Measurements from ENCODE around the gene PUSL1.

PUSL1 gene

DNA sequence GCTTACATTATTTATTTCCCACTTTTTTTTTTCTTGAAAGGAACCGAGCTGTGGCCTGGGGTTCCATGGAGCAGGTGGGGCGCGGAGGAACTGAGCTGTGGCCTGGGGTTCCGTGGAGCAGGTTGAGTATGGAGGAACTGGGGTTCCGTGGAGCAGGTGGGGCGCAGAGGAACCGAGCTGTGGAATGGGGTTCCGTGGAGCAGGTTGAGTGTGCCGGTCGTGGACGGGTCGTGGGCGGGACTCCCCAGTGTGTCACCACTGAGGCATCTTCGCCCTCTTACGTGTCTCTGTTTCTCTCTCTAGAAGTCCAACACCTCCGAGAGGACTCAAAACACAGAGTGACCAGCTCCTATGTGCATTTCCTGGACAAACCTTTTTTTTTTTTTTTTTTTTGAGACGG is 29.4 kb upstream of the PUSL1 start:
- DNase-seq (ENCODE audit: low spot score): no peak

DNA sequence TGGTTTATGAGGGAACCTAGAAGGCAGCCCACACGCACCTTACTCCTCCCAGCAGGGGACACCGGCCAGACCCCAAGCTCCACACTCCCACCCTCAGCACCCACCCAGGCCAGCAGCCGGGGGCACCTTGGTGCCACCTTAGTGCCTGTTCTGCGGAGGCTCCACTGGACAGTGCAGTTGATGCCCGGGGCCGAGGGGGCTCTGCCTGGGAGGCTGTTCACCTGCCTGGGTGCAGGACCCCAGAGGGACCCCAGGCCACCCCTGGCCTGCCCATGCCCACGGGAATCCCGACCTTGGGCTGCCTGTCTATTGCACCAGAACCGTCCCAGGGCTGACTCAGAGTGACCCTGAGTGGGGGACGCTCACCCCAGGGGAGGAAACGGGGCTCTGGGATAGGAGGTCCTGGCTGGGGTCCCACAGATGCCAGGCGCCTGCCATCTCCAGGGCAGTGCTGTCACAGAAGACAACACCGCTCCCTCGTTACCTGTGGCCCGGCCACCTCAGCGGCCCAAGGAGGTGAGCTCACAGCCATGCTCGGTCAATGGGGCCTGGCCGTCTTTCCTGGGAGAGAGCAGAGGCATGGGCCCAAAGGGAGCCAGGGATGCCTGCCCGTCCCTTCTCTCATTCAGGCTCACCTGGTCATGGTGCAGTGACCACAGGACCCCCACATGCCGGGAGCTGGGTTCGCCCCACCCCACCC is 27.5 kb upstream of the PUSL1 start:
- DNase-seq (ENCODE audit: low spot score): no peak

DNA sequence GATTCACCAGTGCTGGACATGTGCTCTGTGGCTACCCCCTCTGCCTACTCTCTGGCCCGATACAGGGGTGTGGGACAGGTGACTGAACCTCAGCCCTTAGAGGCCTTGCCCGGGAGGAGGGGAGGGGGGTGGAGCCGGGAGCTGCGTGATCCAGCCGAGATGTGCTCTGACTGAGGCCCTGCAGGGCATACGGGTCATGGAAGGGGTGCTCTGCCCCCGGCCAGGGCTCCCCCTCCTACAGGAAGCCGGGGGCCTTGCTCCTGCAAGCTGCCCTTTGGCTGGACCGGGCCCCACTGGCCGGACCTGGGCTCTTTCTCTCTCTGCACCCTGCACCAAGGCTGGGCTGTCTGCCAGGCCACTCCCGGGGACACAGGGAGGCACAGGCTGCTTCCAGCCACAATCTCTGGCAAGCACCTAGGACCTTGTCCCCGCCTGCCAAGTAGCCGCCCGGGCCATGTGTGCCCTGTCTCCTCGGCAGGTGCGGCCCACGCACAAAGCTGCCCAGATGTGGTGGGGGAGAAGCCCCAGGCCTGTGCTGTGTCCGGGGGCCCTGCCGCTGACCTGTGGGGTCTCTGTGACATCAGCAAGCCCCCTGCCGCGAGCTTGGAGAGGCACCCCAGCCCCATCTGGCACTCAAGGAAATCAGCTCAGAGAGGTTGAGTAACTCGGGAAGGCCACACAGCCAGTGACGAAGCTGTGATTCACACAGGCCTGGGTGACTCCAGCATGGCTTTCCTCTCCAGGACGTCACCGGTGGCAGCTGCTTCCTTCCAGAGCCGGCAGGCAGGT is 26.7 kb upstream of the PUSL1 start:
- DNase-seq (ENCODE audit: low spot score): no peak

DNA sequence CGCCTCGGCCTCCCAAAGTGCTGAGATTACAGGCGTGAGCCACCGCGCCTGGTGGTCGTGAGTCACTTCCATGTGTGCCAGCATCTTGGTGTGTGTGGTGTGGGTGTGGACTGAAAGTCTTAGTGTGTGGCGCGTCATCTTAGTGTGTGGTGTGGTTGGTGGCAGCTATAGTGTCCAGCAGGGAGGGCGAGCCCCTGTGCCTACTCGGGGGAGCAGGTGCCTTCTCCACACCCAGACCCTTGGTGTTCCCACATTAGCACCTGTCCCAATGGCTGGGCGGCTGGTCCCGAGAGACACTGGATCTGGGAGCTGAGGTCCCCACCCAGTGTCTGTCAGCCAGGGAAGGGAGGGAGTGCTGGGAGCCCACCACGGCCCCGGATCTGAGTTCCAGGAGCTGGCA is 25.4 kb upstream of the PUSL1 start:
- no peak for DNase-seq (ENCODE audit: low spot score)

DNA sequence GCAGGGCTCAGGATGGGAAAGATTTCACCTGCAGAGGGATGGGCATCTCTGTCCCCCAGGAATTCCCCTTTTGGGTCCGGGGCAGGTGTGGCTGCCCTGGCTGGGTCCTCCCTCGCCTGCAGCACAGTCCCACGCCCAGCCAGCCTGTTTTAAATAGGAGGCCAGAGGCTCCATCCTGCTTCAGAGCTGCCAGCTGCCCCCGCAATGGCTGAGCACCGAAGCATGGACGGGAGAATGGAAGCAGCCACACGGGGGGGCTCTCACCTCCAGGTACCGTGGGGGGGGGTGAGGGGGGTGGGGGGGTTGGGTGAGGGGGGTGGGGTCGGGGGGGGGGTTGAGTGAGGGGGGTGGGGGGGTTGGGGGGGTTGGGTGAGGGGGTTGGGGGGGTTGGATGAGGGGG is 24.6 kb upstream of the PUSL1 start:
- no peak for DNase-seq (ENCODE audit: low spot score)

DNA sequence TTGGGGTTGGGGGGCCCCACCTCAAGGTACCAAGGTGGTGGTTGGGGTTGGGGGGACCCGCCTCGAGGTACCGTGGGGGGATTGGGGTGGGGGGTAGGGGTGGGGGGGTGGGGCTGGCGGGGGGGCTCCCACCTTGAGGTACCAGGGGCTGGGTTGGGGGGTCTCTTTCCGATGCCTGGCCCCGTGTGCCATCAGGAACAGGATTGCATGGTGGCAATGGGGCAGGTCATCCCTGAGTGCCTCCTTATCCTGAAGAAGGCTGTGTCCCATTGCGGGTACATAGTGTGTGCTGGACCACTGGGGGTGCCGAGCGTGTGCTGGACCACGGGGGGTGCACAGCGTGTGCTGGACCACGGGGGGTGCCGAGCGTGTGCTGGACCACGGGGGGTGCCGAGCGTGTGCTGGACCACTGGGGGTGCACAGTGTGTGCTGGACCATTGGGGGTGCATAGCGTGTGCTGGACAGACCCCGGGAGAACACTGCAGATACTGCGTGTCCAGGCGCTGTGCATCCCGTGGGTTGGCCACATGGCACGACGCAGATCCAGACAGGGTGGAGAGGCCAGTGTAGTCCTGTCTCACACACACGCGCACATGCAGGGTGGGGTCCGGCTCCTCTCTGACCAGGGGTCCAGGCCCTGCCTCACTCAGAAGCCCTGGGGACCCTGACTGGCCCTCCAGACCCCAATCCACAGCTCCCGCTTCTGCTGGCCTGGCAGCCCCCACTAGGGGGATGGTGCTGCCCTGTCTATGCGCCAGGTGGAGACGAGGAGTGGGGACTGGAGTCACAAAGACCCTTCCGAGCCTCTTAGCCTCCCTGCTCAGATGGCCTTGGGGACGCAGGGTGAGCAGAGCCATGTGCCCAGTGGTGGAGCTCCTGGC is 23.9 kb upstream of the PUSL1 start:
- DNase-seq (ENCODE audit: low spot score): no peak

DNA sequence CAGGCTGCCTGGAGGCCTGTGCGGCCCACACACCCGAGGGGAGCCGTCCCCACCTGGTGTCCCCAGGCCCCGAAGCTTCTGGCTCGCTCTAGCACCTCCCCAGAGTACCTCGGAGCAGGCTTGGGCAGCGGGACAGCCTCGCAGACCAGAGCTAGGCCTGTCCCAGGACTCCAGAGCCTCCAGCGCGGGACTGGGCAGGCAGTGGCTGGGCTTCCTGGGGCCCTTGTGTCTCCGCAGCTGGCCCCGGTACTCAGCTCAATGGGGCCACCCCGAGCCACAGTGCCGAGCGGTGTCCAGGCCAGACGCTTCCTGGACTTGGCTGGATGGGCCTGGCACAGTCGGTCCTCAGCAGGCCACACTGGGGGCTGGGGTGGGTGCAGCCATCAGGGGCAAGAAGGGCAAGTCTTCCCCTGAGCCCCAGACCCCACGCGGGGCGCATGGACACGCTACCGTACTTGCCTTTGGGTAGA is 23.3 kb upstream of the PUSL1 start:
- no peak for DNase-seq (ENCODE audit: low spot score)

DNA sequence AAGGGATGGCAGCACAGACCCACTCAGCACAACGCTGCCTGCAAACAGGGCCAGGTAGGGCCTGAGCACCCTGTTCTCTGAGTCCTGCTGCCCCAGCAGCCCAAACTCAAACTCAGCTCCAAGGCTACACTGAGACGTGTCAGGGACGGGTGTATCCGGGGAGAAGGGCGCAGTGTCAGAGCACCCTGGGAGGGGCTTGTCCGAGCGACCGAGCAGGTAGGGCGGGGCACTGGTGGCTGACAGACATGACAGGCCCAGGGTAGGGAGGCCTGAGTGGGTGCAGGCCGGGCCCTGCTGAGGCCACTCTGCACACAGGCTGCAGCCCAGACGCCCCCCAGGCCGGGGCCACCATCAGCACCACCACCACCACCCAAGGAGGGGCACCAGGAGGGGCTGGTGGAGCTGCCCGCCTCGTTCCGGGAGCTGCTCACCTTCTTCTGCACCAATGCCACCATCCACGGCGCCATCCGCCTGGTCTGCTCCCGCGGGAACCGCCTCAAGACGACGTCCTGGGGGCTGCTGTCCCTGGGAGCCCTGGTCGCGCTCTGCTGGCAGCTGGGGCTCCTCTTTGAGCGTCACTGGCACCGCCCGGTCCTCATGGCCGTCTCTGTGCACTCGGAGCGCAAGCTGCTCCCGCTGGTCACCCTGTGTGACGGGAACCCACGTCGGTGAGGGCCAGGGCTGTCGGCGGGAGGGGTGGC is 22.6 kb upstream of the PUSL1 start:
- DNase-seq (ENCODE audit: low spot score): no peak

DNA sequence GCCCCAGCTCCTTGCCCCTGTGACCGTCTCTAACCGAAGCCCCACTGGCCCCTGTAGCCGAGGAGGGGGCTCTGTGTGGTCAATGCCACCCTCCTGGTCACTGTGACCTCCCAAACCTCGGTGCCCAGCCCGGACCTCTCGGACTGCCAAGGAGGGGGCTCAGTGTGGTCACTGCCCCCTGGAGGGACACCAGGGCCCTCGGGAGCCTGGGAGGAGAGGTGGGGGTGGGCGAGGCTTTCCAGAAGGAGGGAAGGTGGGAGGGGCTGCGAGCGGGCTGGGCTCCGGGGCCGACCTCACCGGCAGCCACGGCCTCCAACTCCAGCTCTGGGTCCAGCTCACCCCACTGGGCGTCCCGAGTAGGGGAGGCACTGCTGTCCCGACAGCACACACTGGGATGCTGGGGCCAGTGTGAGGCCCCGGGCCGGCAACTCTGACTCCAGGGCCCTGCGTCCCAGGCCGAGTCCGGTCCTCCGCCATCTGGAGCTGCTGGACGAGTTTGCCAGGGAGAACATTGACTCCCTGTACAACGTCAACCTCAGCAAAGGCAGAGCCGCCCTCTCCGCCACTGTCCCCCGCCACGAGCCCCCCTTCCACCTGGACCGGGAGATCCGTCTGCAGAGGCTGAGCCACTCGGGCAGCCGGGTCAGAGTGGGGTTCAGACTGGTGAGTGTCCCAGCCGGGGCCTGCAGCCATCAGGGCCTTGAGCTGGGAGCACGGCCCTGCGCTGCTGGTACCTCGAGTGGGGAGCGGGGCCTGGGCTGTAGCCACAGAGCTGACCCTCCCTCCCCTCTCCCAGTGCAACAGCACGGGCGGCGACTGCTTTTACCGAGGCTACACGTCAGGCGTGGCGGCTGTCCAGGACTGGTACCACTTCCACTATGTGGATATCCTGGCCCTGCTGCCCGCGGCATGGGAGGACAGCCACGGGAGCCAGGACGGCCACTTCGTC is 21.8 kb upstream of the PUSL1 start:
- no peak for DNase-seq (ENCODE audit: low spot score)

DNA sequence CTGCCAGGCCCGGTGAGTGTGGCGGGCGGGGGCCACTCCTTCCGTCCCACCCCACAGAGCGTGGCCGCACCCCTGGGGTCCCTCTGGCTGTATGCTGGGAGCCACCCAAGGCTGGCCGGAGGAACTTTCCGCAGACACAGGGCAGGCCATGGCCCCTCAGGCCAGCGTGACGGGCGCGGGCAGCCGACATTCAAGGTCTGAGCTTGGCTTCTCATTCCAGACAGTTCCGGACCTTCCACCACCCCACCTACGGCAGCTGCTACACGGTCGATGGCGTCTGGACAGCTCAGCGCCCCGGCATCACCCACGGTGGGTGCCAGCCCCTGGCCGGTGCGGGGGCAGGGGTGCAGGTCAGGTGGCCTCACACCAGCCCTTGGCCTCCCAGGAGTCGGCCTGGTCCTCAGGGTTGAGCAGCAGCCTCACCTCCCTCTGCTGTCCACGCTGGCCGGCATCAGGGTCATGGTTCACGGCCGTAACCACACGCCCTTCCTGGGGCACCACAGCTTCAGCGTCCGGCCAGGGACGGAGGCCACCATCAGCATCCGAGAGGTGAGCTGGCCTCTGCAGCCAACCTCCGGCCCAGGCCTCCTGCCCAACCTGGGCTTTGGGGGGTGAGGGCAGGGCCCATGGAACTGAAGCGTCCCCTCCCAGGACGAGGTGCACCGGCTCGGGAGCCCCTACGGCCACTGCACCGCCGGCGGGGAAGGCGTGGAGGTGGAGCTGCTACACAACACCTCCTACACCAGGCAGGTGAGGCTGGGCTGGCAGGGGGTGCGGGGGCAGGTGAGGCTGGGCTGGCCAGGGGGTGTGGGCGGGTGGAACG is 20.9 kb upstream of the PUSL1 start:
- no peak for DNase-seq (ENCODE audit: low spot score)

DNA sequence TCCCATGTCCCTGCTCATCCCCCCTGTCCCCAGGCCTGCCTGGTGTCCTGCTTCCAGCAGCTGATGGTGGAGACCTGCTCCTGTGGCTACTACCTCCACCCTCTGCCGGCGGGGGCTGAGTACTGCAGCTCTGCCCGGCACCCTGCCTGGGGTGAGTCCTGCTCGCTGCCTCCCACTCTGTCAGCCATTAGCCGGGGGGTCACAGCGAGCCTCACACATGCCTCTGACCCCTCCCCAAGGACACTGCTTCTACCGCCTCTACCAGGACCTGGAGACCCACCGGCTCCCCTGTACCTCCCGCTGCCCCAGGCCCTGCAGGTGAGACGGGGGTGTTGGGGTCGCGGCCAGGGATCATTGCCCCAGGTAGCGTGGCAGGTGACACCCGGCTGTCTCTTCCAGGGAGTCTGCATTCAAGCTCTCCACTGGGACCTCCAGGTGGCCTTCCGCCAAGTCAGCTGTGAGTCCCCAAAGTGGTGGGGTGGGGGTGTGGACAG is 18.1 kb upstream of the PUSL1 start:
- no peak for DNase-seq (ENCODE audit: low spot score)

DNA sequence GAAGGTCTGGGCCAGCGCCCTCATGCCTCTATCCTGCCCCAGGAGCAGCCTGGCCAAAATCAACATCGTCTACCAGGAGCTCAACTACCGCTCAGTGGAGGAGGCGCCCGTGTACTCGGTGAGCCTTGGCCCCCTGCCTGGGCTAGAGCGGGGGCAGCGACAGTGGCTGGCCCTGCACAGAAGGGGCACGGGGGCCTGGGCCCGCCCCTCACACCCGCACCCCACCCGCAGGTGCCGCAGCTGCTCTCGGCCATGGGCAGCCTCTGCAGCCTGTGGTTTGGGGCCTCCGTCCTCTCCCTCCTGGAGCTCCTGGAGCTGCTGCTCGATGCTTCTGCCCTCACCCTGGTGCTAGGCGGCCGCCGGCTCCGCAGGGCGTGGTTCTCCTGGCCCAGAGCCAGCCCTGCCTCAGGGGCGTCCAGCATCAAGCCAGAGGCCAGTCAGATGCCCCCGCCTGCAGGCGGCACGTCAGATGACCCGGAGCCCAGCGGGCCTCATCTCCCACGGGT is 17.3 kb upstream of the PUSL1 start:
- DNase-seq (ENCODE audit: low spot score): no peak

DNA sequence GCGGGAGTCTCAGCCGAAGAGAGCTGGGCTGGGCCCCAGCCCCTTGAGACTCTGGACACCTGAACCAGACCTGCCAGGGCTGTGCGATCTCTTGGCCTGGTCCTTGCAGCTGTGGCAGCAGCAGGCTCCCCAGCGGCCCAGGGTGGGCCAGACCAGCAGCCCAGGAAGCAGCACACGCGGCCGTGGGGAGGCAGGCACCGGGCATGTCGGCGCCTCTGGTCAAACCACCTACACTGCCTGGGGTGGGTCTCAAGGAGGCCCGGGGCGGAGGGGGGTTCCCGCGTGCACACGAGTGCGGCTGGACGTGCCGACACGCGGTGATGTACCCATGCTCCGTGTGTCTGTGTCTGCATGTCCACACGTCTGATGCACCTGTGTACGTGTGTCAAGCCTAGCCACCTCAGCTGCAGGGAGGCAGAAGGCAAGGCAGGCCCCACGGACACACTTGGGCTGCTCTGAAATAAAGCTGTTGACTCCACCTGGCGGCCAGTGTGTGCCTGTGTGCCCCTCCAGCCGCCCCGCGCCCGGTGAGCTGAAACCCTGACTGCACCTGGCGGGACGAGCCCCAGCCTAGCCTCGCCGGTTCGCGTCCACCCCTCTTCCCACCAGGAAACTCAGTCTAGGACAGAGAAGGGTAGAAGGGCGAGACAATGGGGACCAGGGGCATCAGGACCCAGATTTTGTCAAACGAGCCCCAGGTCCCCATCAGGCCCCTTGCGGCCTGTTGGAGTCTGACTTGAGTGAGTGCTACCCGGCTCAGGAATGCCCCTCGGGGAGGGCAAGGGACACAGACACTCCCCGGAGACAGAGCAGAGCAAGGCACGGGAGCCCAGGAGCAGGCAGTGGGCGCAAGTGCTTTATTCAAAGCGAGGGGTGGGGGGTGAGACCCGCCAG is 16.6 kb upstream of the PUSL1 start:
- peak; percentile 52 for DNase-seq (ENCODE audit: low spot score)

DNA sequence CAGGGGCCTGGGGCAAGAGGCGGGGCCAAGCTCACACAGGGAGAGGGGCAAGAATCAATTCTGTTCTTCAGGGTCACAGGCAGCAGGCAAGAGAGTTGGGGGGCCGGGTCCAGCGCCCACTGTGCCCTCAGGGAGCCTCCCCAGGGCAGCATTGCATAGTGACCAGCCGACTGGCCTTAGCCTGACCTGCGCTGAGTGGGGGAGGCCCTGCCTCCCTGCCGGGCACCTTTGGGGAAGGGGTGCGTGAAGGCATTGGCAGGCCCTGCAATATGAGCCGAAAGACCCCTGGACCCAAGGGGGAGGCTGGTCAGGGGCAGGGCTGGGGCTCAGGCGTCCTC is 16.0 kb upstream of the PUSL1 start:
- DNase-seq (ENCODE audit: low spot score): no peak

DNA sequence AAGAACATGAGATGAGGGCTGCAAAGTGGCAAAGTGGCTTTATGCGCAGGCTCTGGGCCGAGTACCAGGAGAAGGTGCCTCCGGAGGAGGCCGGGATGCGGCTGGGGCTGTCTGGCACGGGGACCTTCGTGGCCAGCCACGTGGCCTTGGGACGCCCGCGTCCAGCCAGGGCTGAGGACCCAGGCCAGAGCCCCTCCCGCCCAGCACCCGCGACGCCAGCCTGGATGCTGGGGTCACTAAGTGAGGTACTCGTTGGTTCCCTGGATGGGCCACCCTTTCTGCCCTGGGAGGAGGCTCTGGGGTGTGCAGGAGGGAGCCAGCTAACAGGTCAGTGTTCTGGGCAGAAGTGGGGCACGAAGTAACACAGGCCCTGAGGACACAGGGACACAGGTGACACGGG is 15.5 kb upstream of the PUSL1 start:
- DNase-seq (ENCODE audit: low spot score): no peak

DNA sequence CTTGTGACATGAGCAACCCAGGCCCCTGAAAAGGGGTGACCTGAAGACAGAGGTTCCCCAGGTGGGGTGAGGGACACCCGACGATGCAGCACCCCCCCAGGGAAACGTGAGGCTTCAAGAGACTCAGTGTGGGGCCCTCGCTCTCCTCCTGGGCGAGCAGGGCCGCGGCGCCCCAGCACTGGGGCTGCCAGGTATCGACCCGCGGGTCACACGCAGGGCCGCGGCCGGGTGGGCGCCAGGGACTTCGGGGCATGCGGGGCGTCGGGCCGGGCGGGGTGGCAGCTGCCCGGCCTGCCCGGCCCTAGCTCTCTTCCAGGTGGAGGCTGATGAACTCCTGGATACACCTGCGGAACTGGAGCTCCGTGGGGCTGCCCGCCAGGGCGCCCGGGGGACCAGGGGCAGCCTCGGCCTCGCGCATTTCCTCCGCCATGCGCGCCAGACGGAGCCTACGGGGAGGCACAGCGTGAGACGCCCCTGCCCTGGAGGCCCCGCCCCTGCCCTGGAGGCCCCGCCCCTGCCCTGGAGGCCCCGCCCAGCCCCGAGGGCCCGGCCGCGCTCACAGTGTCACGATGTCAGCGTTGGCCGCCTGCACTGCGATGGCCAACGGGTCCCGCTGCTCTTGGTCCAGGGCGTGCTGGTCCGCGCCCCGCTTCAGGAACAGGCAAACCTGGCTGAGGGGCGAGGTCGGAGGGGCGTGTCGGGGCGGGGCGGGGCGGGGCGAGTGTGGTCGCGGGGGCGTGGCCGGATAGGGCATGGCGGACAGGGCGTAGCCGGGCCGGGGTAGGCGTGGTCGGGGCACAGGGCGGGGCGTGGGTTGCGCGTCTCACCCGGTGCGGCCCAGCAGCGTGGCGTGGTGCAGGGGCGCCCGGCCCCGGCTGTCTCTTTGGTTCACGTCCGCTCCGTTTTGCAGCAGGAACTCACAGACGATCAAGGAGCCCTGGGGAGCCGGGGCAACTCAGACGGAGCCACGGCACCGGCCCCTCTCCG is 14.8 kb upstream of the PUSL1 start:
- DNase-seq (ENCODE audit: low spot score): no peak

DNA sequence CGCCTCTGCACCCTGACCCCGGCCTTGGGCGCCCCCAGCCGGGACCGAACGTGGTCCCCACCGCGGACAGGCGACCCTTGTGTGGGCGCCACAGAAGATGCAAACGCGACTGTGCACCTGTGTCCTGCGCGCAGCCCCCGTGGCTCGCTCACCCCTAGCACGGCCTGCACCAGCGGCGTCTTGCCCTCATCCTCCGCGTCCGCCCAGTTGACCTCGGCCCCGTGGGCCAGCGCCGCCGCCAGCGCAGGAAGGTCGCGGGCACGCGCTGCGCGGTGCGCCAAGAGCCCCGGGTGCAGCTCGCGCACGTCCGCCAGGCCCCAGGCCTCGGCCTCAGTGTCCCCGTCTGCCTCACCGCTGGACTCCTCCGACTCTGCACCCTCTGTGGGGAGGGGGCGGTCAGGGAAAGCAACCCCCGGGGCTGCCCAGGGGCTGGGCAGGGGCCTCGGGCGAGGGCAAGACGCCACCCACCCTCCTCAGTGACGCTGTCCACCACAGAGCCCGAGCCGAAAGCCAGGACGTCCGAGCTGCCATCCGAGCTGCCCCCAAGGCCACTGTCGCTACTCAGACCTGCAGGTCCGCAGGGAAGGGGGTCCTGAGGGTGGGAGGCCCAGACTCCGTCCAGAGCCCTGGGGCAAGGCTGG is 14.0 kb upstream of the PUSL1 start:
- DNase-seq (ENCODE audit: low spot score): no peak

Data from LoVo (cell line).